GM12878 (cell line): ENCODE results near the gene SSR1. TPM values are rescaled to one million over a fixed set of nuclear protein-coding genes. Genes with fewer than 3 reads are reported as not detected.
A peak's percentile ranks its signal among the peaks of the same experiment; 100 is the strongest.

Experiments used
- ATF2 ChIP-seq: IDR thresholded peaks from 2 replicates; pipeline ENCODE4 v1.6.1; 2012; ENCODE audit warnings: low read length, inconsistent platforms
- BCL11A ChIP-seq: IDR thresholded peaks from 2 replicates; pipeline ENCODE4 v1.6.1; 2011; ENCODE audit warnings: low read depth, low read length
- BCL3 ChIP-seq: IDR thresholded peaks from 2 replicates; pipeline ENCODE4 v1.6.1; 2011; ENCODE audit warnings: borderline replicate concordance, low read depth, mild to moderate bottlenecking, moderate library complexity, low read length; ENCODE audit not compliant: insufficient read depth, poor library complexity, severe bottlenecking
- CBFB ChIP-seq: IDR thresholded peaks from 2 replicates; pipeline ENCODE4 v1.6.1; 2016; ENCODE audit warnings: antibody characterized with exemption, low read depth
- CHD4 ChIP-seq: fragments of 200-600 bp; sonication (generic); IDR thresholded peaks from 2 replicates; pipeline ENCODE4 v1.6.1; 2016; ENCODE audit warnings: mild to moderate bottlenecking
- EP300 ChIP-seq, 2 experiments: fragments of 150-350 bp in 1 of 2; IDR thresholded peaks; 2 replicates each; pipeline ENCODE4 v1.6.1; 2011 to 2012; ENCODE audit warnings: low read depth in 2 of 2, low read length in 2 of 2, borderline replicate concordance in 1 of 2, improper control_type of control experiment in 1 of 2, inconsistent platforms in 1 of 2; ENCODE audit not compliant: control insufficient read depth in 1 of 2
- IKZF1 ChIP-seq: fragments of 450-650 bp; conservative IDR thresholded peaks from 2 replicates; pipeline ENCODE4 v1.6.1; 2017; ENCODE audit warnings: antibody characterized with exemption, mild to moderate bottlenecking
- JUNB ChIP-seq: IDR thresholded peaks from 2 replicates; pipeline ENCODE4 v1.6.1; 2016; ENCODE audit warnings: antibody characterized with exemption, mild to moderate bottlenecking
- MLLT1 ChIP-seq: fragments of 450-650 bp; IDR thresholded peaks from 2 replicates; pipeline ENCODE4 v1.6.1; 2016; ENCODE audit warnings: mild to moderate bottlenecking
- MTA3 ChIP-seq: IDR thresholded peaks from 2 replicates; pipeline ENCODE4 v1.6.1; 2012; ENCODE audit warnings: low read length, inconsistent platforms, borderline replicate concordance
- NFYB ChIP-seq: IDR thresholded peaks from 2 replicates; pipeline ENCODE4 v1.6.1; 2011; ENCODE audit warnings: low read depth, mild to moderate bottlenecking, low read length, improper control_type of control experiment, moderate library complexity; ENCODE audit not compliant: insufficient read depth
- NR2C1 ChIP-seq: fragments of 450-650 bp; IDR thresholded peaks from 2 replicates; pipeline ENCODE4 v1.6.1; 2017; ENCODE audit warnings: antibody characterized with exemption, mild to moderate bottlenecking, moderate library complexity
- NR2C2 ChIP-seq: IDR thresholded peaks from 2 replicates; pipeline ENCODE4 v1.6.1; 2011; ENCODE audit warnings: borderline replicate concordance, low read depth; ENCODE audit not compliant: control insufficient read depth, insufficient read length
- NR2F1 ChIP-seq: fragments of 450-650 bp; conservative IDR thresholded peaks from 2 replicates; pipeline ENCODE4 v1.6.1; 2017; ENCODE audit warnings: mild to moderate bottlenecking
- RCOR1 ChIP-seq: conservative IDR thresholded peaks from 2 replicates; pipeline ENCODE4 v1.6.1; 2012; ENCODE audit warnings: low read depth, low read length, improper control_type of control experiment
- SKIL ChIP-seq: fragments of 450-650 bp; IDR thresholded peaks from 2 replicates; pipeline ENCODE4 v1.6.1; 2017; ENCODE audit warnings: mild to moderate bottlenecking, low read depth, inconsistent platforms; ENCODE audit not compliant: poor library complexity, severe bottlenecking
- SMARCA5 ChIP-seq: fragments of 450-650 bp; IDR thresholded peaks from 2 replicates; pipeline ENCODE4 v1.6.1; 2017; ENCODE audit warnings: mild to moderate bottlenecking
- SREBF1 ChIP-seq: IDR thresholded peaks from 2 replicates; pipeline ENCODE4 v1.6.1; 2012; ENCODE audit warnings: mild to moderate bottlenecking, low read length
- USF1 ChIP-seq: IDR thresholded peaks from 2 replicates; pipeline ENCODE4 v1.6.1; 2011; ENCODE audit warnings: borderline replicate concordance, low read depth, mild to moderate bottlenecking, moderate library complexity, mixed read lengths, low read length; ENCODE audit not compliant: insufficient read depth; ENCODE audit errors: extremely low read length
- USF2 ChIP-seq: IDR thresholded peaks from 2 replicates; pipeline ENCODE4 v1.6.1; 2011; ENCODE audit warnings: low read depth, low read length, improper control_type of control experiment, borderline replicate concordance
- YY1 ChIP-seq: IDR thresholded peaks from 2 replicates; pipeline ENCODE4 v1.6.1; 2011; ENCODE audit warnings: low read depth, mild to moderate bottlenecking, low read length
- polyA plus RNA-seq, 11 experiments: library from polyadenylated mRNA; depleted of rRNA in 4 of 11; unstranded in 6 of 11; stranded (reverse) in 5 of 11; fragments of >200 nt; fragmentation: Nextera tagmentation in 4 of 11; fragmentation: Illumina TruSeq in 1 of 11; extraction: Ambion mirVana in 4 of 11; extraction: Trizol in 1 of 11; gene quantifications; 1 replicate in 1 of 11; 2 replicates in 10 of 11; pipeline versions ENCODE4 v1.2.1 to v1.2.3, GENCODE V29; 2011 to 2016; ENCODE audit warnings: inconsistent platforms in 2 of 11, missing spikeins in 2 of 11, low read depth in 1 of 11
- total RNA-seq, 4 experiments: library from RNA; depleted of rRNA in 3 of 4; stranded (reverse); fragments of >200 nt in 3 of 4; fragmentation: Illumina TruSeq in 1 of 4; extraction: Trizol in 1 of 4; gene quantifications; 2 replicates each; pipeline versions ENCODE4 v1.2.1 to v1.2.3, GENCODE V29; 2013 to 2021

Gene SSR1
- total and polyA plus RNA-seq, 10 of the 15 experiments (the other 5 are each of a cell fraction or from before 2014, with no cell fraction given) = 42.0 to 209 (median 128) TPM

GRCh38 chr6:7312616-7313504, at the start of gene SSR1 (continued):
- TF ChIP-seq USF1 (peak; percentile 97), NFYB (peak; percentile 48; the same call in 1 of the 2 replicates), CHD4 (no peak), YY1 (peak; percentile 94), NR2C1 (no peak), MLLT1 (peak; percentile 89; the same call in 1 of the 2 replicates), MTA3 (no peak), CBFB (peak; percentile 99), IKZF1 (peak; percentile 77), BCL11A (peak; percentile 31; the same call in 1 of the 2 replicates), USF2 (peak; percentile 91), ATF2 (no peak), RCOR1 (peak; percentile 96; the same call in 1 of the 2 replicates), SMARCA5 (no peak), EP300 (IDR thresholded peaks at IDR 0.05; ENCODE audit: borderline replicate concordance in 1 of 2, control insufficient read depth in 1 of 2, low read depth in 2 of 2, low read length in 2 of 2) (no peak), NR2C2 (no peak), NR2F1 (peak; percentile 48; the same call in 1 of the 2 replicates), JUNB (no peak), BCL3 (no peak), SREBF1 (no peak), SKIL (peak; percentile 16)
